DMS 273 (cell line): ENCODE measurements around the gene GCNA.

Experiments
- DNase-seq: peaks from one replicate; lab custom pipeline; 2025; ENCODE audit not compliant: unreplicated experiment; lab: John Stamatoyannopoulos, UW

Gene GCNA

DNA sequence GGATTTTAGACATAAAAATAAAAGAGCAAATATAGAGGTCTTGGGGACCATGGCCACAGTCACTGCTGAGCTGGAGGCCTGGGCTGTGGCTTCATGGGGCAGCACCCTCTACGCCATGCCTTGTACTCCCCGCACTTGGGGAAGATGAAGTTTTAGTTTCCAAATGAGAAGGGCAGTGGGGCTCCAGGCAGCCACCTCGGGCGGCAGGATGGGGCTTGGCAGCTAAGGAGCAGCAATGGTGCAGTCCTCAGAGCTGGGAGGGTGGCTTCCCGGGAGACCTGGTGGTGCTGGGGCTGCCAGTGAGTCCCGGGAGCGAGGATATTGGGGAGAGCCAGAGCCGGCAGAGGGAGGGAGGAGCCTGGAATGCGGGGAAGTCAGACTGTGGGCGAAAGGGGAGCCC is 37.7 kb downstream of the GCNA start:
- no peak for DNase-seq

- no peak for DNase-seq
Measured at GRCh38 chrX:71616672-71617529, 38.7 kb downstream of the GCNA start.

GRCh38 chrX:71617742-71618141 is 39.5 kb downstream of the GCNA start:
- DNase-seq: no peak

- DNase-seq: no peak
Measured at GRCh38 chrX:71618303-71618721, 40.1 kb downstream of the GCNA start, which contains the start of gene CXCR3. Gene CXCR3, minus strand, starts transcription at chrX:71618511. Its CDS starts 62 bp downstream, at chrX:71618449.

DNA sequence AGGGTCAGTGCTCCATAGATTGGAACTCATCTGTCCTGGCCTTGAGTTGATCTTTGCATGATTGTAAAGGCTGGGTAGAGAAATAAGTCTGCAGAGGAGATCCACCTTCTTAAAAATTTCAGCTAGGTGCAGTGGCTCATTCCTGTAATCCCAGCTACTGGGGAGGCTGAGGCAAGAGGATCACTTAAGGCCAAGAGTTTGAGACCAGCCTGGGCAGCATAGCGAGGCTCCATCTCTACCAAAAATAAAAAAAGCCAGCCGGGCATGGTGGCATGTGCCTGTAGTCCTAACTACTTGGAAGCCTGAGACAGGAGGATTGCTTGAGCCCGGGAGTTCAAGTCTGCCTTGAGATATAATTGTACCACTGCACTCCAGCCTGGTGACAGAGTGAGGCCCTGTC is 40.5 kb downstream of the GCNA start:
- DNase-seq: no peak

DNA sequence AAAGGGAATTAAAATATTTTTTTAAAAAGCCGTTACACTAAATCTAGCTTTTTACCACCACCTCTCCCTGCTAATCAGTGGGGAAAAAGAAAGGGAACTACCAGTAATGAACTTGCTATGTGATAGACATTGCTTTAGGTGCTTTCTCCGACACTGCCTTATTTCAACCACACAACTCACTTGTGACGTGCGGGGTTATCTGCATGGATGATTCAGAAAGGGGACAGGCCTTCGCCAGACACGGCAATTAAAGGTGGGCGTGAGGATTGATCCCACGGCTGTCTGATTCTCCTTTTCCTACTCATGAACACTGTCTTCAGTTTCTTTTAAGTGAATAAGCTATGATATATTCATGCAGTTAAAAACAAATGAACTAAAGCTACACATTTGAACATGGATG is 41.0 kb downstream of the GCNA start:
- DNase-seq: no peak

- no peak for DNase-seq
Measured at GRCh38 chrX:71619986-71620385, 41.7 kb downstream of the GCNA start.

DNA sequence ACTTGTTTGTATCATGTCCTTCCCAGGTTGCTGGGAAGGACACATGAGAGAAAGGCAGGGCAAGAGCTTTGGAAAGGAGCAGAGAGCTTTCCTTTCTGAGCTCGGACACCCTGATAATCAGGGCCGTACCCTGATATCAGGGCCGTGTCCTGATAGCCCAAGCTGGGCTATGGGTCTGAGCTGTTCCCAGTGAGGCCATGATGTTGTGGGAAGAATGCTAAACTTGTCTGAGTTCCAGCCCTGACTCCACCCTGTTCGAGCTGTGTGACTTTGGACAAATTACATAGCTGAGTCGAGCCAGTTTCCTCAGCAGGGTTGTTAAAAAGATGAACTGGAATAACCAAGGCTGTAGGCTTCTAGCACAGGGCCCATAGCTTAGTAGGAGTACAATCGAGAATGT is 43.4 kb downstream of the GCNA start:
- no peak for DNase-seq

GRCh38 chrX:71622032-71622575 is 43.9 kb downstream of the GCNA start:
- DNase-seq: no peak

DNA sequence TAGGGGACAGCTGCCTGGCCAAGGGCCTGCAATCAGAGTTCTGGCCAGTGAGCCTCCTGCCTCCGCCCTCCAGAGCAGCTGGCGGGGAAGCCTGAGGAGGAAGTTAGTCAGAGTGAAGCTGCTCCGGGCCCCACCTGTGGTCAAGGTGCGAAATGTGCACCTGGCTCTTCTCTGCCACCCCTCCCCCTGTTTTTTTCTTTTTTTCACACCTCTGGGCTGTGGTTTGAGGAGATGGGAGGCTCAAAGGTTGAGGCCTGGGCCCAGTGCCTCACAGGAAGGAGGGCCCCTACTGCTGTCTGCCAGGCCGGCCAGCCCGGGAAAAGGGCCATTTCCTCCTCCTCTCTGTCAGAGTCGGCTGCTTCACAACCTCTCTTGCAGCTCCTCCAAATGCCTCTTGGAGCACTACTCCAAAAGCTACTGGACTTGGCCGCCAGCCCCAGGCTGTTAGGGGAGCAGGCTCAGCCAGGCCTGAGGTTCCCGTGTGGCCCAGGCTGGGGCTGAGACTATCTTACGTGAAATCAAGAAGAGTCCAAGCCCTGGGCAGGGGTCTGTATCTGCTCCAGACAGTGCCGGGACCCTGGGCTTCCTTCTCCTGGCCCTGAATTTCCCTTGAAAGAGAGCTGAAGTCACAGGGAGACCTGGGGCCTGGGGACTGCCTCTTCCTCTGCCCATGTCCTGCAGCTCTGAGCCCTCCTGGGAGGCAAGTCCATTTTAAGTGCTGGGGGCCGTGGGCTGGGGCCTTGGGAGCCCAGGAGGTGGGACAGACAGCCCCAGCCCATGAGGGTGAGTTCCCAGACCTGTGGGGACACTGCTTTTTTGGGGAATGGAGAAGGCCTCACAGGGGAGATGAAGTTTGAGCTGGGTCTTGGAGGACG is 44.6 kb downstream of the GCNA start:
- DNase-seq: peak; percentile 47

DNA sequence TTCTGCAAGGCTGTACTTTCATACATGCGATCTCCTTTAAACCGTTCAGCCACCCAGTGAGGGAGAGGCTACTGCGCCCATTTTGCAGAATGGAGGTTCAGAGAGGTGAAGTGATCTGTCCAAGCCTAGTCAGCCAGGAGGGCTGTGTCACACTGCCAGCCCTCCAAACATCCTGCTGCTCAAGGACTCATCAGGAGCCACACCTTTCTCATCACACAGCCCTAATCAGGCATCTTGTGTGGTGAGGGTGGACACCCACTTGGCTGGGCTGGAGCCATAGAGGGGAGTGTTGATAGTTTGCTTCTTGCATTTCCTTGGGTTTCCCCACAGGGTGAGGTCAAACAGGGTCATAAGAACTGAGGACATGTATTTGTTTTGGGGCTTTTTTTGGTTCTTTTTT is 45.5 kb downstream of the GCNA start:
- no peak for DNase-seq

- DNase-seq: no peak
Measured at GRCh38 chrX:71625471-71625870, 47.2 kb downstream of the GCNA start.

GRCh38 chrX:71626576-71626975 is 48.3 kb downstream of the GCNA start:
- DNase-seq: no peak

DNA sequence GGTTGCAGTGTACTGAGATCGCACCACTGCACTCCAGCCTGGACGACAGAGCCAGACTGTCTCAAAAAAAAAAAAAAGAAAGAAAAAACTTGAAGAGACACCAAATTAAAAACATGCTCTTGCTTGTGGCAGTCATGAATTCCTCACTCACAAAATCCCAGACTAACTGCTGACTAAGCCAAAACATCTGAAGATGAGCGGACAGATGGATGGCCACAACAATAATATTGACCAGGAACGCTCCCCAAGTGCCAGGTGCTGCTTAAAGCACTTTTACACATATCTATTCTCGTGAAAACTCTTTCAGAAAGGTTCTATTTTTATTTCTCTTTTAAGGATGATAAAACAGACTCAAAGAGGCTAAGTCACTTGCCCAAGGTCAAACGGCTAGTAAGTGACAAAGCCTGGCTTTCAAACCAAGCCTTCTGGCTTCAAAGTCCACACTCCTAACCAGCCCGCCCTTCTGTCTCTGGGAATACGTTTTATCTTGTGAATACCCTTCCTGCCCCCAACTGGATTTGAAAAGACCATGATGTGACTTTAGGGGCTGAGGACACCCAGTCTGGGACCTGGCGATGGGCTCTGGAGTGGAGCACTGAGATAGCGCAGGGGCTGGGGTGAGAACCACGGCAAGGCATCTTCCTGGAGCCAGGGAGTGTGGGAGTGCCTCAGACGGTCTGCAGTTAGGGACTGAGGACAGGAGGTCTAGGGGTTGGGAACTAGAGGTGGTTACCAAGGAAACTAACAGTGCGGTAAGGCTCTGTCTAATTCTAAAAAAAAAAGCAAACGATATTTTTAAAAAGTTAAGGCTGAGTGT is 49.6 kb downstream of the GCNA start:
- DNase-seq: no peak

DNA sequence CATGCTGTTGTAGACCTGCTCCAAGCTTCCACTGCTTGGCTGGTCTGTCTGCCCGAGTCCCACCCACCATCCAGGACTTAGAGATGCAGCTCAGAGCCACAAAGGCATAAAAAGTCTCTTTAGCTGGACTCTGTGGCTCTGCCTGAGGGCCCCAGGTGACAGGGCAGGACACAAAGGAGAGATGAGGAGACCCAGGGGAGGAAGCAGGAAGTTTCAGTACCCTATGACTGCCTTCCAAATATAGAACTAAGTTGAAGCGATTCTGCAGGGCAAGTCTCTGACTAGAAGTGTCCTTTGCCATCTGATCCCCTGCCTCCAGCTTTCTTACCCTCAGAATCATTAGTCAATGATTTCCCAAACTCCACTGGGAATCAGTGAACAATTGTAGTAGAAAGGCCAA is 51.2 kb downstream of the GCNA start:
- no peak for DNase-seq

GRCh38 chrX:71632923-71633657 is 54.9 kb downstream of the GCNA start:
- no peak for DNase-seq

DNA sequence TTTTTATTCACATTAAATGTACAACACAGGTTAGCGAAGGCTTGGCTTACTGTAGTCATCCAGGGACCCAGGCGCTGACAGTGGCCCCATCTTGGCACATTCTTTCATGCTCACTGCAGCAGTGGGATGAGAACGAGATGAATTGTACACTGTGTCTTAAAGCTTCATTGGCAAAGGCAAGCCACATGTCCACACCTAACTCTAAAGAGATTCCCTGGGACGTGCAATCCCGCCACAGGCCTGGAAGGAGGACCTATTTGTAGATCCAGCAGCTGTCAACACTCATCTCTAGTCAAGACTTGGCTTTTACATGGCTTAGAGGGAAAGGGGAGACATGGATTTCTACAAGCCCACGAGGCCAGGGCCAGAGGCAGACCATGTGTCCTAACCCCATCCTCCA is 56.1 kb downstream of the GCNA start:
- DNase-seq: no peak

DNA sequence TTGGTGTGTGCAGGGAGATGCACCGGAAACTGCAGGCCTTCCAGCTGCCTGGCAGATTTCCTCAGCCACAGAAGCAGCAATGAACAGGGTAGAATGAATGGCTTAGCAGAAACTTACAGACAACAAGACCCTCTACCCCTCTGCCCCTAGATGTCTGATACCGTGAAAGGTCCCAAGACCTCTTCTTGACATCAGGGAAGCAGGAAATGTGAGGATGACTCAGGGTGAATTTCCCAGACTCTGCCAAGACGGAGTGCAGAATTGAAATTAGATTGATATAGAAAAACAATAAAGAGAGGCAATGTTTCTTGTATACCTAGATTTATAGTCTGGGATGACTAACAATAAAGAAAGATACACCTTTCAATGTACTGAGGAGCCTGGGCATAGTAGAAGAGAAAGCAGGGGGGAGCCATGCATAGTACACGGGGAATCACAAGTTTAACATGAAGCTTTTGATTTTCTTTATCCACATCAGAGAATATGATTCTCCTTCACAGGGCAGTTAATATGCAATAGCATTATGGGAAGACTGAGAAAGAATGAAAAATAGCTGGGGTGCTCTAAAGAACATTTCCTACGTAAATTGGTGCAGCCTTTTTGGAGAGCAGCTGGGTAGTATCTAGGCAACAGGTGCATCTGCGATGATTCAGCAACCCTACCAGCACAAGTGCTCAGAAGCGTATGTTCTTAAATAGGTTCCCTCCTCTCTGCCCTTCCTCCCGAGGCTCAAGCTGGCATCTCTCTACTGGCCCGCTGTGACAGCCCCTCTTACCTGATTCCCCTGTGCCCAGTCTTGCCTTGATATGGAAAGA is 58.4 kb downstream of the GCNA start:
- DNase-seq: peak; percentile 71

DNA sequence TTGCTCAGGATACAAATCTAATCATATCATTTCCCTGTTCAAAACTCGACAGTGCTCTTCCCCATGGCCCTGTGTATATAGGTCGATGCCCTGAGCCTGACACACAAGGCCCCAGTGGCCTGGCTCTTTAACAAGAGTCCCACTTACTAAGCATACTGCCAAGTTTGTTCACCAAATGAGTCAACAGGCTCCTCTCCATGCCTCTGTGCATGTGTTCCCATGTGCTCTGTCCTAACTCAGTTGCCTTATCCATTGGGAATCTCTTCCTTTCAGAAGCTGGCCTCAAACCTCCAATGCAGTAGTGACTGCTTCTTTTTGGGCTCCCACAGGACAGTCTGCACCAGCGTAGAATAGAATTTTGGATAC is 59.0 kb downstream of the GCNA start:
- DNase-seq: peak; percentile 55
